Neural cell (in vitro differentiated cells): ENCODE measurements around the gene ZSWIM6.

ENCODE experiments used
- EP300 ChIP-seq: fragments of 450-650 bp; conservative IDR thresholded peaks from 2 replicates; pipeline ENCODE4 v1.6.1; 2014; ENCODE audit warnings: antibody characterized with exemption, mild to moderate bottlenecking, moderate library complexity; ENCODE audit not compliant: poor library complexity, severe bottlenecking
- EZH2 ChIP-seq: fragments of 200-600, 300-800 bp; shearing (Covaris generic), sonication (generic); IDR thresholded peaks from 2 replicates; pipeline ENCODE4 v1.6.1; 2014; ENCODE audit warnings: antibody characterized with exemption, low read length, borderline replicate concordance, mild to moderate bottlenecking; ENCODE audit not compliant: insufficient read depth, poor library complexity, severe bottlenecking
- POLR2AphosphoS5 ChIP-seq: IDR thresholded peaks from 2 replicates; pipeline ENCODE4 v1.6.1; 2012
- RAD21 ChIP-seq: fragments of 450-650 bp; conservative IDR thresholded peaks from 2 replicates; pipeline ENCODE4 v1.6.1; 2014; ENCODE audit warnings: antibody characterized with exemption, mild to moderate bottlenecking, moderate library complexity
- SMC3 ChIP-seq: fragments of 450-650 bp; conservative IDR thresholded peaks from 2 replicates; pipeline ENCODE4 v1.6.1; 2014; ENCODE audit warnings: antibody characterized with exemption, mild to moderate bottlenecking, moderate library complexity; ENCODE audit not compliant: poor library complexity
- TAF1 ChIP-seq: IDR thresholded peaks from 2 replicates; pipeline ENCODE4 v1.6.1; 2012; ENCODE audit warnings: low read depth
- TF ChIP-seq, protein P1 (sequence below): fragments of 450-650 bp; IDR thresholded peaks from 2 replicates; pipeline ENCODE4 v1.5.1; 2014; ENCODE audit warnings: antibody characterized with exemption, mild to moderate bottlenecking, moderate library complexity; ENCODE audit not compliant: poor library complexity, severe bottlenecking
- TF ChIP-seq, protein P2 (sequence below): IDR thresholded peaks from 2 replicates; pipeline ENCODE4 v1.6.1; 2012; ENCODE audit warnings: borderline replicate concordance

DNA sequence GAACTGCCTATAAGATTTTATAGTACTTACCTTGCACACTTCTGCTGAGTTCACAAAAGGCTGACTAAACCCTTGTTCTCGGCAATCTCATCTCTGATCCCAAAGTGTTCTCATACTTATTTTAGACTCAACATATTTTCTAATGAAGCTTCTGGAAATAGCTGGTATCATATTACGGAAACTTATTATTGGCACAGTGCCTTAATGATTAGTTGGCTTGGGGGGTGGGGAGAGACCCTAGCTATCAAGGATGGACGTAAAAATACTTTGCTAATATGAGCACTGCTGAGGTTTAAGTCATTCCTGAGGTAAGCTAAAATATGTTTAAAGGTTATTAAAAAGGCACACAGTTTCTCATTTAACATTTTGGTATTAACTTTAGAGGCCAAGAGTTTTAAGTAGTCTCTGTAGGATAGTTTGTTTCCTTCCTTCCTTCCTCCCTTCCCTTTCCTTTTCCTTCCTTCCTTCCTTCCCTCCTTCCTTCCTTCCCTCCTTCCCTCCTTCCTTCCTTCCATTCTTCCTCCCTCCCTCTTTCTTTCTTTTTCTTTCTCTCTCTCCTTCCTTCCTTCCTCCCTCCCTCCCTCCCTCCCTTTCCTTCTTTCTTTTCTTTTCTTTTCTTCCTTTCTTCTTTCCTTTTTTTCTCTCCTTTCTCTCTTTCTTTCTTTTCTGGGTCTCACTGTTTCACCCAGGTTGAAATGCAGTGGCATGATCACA, 31.5 kb downstream of the ZSWIM6 start:
- TF ChIP-seq, protein P1, sequence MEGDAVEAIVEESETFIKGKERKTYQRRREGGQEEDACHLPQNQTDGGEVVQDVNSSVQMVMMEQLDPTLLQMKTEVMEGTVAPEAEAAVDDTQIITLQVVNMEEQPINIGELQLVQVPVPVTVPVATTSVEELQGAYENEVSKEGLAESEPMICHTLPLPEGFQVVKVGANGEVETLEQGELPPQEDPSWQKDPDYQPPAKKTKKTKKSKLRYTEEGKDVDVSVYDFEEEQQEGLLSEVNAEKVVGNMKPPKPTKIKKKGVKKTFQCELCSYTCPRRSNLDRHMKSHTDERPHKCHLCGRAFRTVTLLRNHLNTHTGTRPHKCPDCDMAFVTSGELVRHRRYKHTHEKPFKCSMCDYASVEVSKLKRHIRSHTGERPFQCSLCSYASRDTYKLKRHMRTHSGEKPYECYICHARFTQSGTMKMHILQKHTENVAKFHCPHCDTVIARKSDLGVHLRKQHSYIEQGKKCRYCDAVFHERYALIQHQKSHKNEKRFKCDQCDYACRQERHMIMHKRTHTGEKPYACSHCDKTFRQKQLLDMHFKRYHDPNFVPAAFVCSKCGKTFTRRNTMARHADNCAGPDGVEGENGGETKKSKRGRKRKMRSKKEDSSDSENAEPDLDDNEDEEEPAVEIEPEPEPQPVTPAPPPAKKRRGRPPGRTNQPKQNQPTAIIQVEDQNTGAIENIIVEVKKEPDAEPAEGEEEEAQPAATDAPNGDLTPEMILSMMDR: no peak
- TF ChIP-seq TAF1: no peak
- TF ChIP-seq RAD21: no peak
- TF ChIP-seq, protein P2, sequence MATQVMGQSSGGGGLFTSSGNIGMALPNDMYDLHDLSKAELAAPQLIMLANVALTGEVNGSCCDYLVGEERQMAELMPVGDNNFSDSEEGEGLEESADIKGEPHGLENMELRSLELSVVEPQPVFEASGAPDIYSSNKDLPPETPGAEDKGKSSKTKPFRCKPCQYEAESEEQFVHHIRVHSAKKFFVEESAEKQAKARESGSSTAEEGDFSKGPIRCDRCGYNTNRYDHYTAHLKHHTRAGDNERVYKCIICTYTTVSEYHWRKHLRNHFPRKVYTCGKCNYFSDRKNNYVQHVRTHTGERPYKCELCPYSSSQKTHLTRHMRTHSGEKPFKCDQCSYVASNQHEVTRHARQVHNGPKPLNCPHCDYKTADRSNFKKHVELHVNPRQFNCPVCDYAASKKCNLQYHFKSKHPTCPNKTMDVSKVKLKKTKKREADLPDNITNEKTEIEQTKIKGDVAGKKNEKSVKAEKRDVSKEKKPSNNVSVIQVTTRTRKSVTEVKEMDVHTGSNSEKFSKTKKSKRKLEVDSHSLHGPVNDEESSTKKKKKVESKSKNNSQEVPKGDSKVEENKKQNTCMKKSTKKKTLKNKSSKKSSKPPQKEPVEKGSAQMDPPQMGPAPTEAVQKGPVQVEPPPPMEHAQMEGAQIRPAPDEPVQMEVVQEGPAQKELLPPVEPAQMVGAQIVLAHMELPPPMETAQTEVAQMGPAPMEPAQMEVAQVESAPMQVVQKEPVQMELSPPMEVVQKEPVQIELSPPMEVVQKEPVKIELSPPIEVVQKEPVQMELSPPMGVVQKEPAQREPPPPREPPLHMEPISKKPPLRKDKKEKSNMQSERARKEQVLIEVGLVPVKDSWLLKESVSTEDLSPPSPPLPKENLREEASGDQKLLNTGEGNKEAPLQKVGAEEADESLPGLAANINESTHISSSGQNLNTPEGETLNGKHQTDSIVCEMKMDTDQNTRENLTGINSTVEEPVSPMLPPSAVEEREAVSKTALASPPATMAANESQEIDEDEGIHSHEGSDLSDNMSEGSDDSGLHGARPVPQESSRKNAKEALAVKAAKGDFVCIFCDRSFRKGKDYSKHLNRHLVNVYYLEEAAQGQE: no peak
- no peak for TF ChIP-seq EZH2
- no peak for TF ChIP-seq POLR2AphosphoS5
- TF ChIP-seq SMC3: no peak
- no peak for TF ChIP-seq EP300
